Lung (tissue), 12 donors: ENCODE data around the gene TEFM. TPM values are rescaled to one million over a fixed set of nuclear protein-coding genes. Genes with fewer than 3 reads are reported as not detected.
A peak's percentile ranks its signal among the peaks of the same experiment; 100 is the strongest.

Source experiments
- ATAC-seq: fragments of 200-7000 bp; cut with Tn5 transposase; one replicate; pipeline ENCODE4 v1.9.1; 2020; ENCODE audit warnings: moderate number of reproducible peaks; ENCODE audit not compliant: insufficient read depth, low FRiP score
- DNase-seq, 3 donors: peaks; one replicate each; pipeline ENCODE4 v3.0.0-alpha.2; 2013 to 2017
- H3K27ac ChIP-seq, 2 donors: one replicate each; pipeline ENCODE4 v1.5.1; 2013; ENCODE audit warnings: mild to moderate bottlenecking in 2 of 2, moderate library complexity in 2 of 2, control low read depth in 1 of 2, inconsistent platforms in 1 of 2, low read depth in 1 of 2, low read length in 1 of 2
- H3K27me3 ChIP-seq, 3 donors: one replicate each; pipeline ENCODE4 v1.5.1; 2013; ENCODE audit warnings: low read length in 2 of 3; ENCODE audit not compliant: control insufficient read depth in 3 of 3, insufficient read depth in 3 of 3
- H3K36me3 ChIP-seq, 4 donors: one replicate each; pipeline ENCODE4 v1.5.1; 2013; ENCODE audit warnings: low read length in 4 of 4, mild to moderate bottlenecking in 1 of 4, moderate library complexity in 1 of 4; ENCODE audit not compliant: control insufficient read depth in 4 of 4, insufficient read depth in 4 of 4
- H3K4me1 ChIP-seq, 5 donors: one replicate each; pipeline ENCODE4 v1.5.1; 2013; ENCODE audit warnings: low read length in 5 of 5, mild to moderate bottlenecking in 2 of 5, moderate library complexity in 1 of 5; ENCODE audit not compliant: control insufficient read depth in 5 of 5, insufficient read depth in 5 of 5
- H3K4me3 ChIP-seq: one replicate; pipeline ENCODE4 v1.5.1; 2013; ENCODE audit warnings: mild to moderate bottlenecking, control low read depth, moderate library complexity
- H3K9ac ChIP-seq, 2 donors: one replicate each; pipeline ENCODE4 v1.5.1; 2013; ENCODE audit warnings: low read length in 2 of 2, control low read depth in 1 of 2; ENCODE audit not compliant: insufficient read depth in 1 of 2
- H3K9me3 ChIP-seq, 4 donors: one replicate each; pipeline ENCODE4 v1.5.1; 2013; ENCODE audit warnings: low read length in 3 of 4, mild to moderate bottlenecking in 1 of 4, moderate library complexity in 1 of 4; ENCODE audit not compliant: control insufficient read depth in 4 of 4, insufficient read depth in 3 of 4
- WGBS, 2 donors: extraction: QIAGEN DNeasy Blood & Tissue Kit; methylation state at CpG; one replicate each; pipeline ENCODE4 v1.1.7; 2013; 5-methylcytosine and 5-hydroxymethylcytosine counted together
- polyA plus RNA-seq, 2 donors: library from polyadenylated mRNA; stranded (reverse); fragments of 200-250 nt; gene quantifications; one replicate each; pipeline ENCODE4 v1.2.1, GENCODE V29; 2013
- total RNA-seq, 2 donors: library from RNA; depleted of rRNA in 1 of 2; stranded (reverse); fragments of >200 nt in 1 of 2; gene quantifications; one replicate each; pipeline ENCODE4 v1.2.1, GENCODE V29; 2014 to 2021
- TF ChIP-seq, protein P1 (sequence below): IDR thresholded peaks from 2 replicates; pipeline ENCODE4 v1.5.1; 2012; ENCODE audit warnings: mild to moderate bottlenecking; ENCODE audit errors: control extremely low read depth, extremely low read depth
- donor health status: control.
- donor health status: control.
- donor health status: Bipolar disorder and iron deficiency.
- donor health status: healthy.
- donor health status: DM: yes; HTN: yes; CAD: no.

Gene TEFM
- total and polyA plus RNA-seq, 4 donors: 7.6 to 14.0 (median 11.3) TPM

DNA sequence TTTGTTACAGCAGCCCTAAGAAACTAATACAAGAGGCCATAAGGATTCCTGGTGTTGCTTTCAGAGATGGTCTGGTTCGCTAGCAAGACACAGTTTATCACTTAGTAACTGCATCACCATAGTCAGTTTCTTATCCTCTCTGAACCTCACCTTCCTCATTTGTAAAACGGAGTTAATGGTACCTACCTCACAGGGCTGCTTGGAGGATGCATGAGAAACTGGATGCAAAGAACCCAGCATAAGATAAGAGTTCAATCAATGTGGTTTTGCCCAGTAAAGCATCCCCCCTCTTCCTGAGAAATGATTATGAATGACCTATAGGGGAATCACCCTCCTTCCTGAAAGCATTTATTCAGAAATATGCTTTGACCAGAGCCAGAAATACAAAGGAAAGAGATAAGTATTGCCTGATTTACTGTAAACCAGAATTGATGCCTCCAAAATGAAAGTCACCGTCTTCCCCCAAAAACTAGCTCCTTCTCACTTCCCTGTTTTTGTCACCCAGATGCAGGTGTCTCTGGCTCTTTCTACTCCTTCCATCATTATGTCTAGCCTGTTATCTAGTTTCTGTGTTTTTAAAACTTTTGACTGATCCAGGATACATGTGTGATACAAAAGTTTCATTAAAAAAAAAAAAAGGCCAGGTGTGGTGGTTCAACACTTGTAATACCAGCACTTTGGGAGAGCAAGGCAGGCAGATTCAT is 2.8 kb upstream of the TEFM start:
- WGBS, 2 donors: 63 to 83% methylated on average over 3 of the region's 3 CpGs
- no peak overlapping the region for H3K27ac ChIP-seq
- no peak overlapping the region for H3K9ac ChIP-seq
- TF ChIP-seq, protein P1, sequence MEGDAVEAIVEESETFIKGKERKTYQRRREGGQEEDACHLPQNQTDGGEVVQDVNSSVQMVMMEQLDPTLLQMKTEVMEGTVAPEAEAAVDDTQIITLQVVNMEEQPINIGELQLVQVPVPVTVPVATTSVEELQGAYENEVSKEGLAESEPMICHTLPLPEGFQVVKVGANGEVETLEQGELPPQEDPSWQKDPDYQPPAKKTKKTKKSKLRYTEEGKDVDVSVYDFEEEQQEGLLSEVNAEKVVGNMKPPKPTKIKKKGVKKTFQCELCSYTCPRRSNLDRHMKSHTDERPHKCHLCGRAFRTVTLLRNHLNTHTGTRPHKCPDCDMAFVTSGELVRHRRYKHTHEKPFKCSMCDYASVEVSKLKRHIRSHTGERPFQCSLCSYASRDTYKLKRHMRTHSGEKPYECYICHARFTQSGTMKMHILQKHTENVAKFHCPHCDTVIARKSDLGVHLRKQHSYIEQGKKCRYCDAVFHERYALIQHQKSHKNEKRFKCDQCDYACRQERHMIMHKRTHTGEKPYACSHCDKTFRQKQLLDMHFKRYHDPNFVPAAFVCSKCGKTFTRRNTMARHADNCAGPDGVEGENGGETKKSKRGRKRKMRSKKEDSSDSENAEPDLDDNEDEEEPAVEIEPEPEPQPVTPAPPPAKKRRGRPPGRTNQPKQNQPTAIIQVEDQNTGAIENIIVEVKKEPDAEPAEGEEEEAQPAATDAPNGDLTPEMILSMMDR: no peak
- H3K27me3 ChIP-seq: no peaks in the 10 kb centered on the region
- ATAC-seq (no peak), DNase-seq (no peak)
- no peak overlapping the region for H3K4me3 ChIP-seq
- H3K9me3 ChIP-seq: no peaks in the 10 kb centered on the region
- H3K36me3 ChIP-seq: peaks cover 0 to under 1% (median 0%) of the 10 kb centered on the region in 4 donors
- H3K4me1 ChIP-seq: peaks cover 0 to 8% (median 5%) of the 10 kb centered on the region in 5 donors

DNA sequence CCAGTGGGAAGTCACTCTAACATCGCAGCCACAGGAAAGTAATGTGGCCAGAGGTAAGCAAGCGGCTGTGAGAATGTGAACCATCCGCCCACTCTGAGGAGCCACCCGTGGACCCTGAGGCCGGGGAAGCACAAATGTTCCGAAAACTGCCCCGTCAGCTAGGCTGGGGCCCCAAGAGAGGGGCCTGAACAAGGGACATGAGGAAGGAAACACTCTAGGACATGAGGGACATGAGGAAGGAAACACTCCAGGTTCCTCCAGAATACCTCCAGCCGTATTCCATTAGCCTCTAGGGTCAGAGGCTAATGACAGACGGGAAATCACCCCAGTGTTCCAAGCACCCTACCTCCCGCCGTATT is 317 bp downstream of the TEFM start:
- TF ChIP-seq, protein P1: no peak
- DNase-seq: peak in 2 of 3 donors; percentile 13 to 37
- Histone ChIP-seq H3K9ac (peak overlapping the region in 1 of 2 donors; percentile 96), H3K4me3 (peak overlapping the region; percentile 95), H3K27ac (peak overlapping the region; percentile 55 to 93), H3K27me3 (no peaks in the 10 kb centered on the region), H3K9me3 (no peaks in the 10 kb centered on the region), H3K4me1 (peaks cover 0 to 8% (median 5%) of the 10 kb centered on the region in 5 donors), H3K36me3 (peaks cover 0 to 20% (median 5%) of the 10 kb centered on the region in 4 donors)
- WGBS, 2 donors: 0 to 1% methylated on average over 11 of the region's 11 CpGs
- ATAC-seq: peak; percentile 29

DNA sequence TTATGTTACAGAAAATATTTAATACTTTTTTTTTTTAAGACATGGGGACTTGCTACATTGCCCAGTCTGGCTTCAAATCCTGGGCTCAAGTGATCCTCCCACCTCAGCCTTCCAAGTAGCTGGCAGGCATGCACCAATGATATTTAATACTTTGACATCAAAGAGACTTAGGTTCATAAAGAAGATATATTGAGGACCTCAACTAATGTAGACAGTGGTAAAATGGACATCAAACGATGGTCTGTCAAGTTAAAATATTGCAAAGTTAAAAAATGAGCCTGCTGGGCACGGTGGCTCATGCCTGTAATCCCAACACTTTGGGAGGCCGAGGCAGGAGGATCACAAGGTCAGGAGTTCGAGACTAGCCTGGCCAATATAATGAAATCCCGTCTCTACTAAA is 8.7 kb downstream of the TEFM start:
- WGBS, 2 donors: 95% methylated on average over 5 of the region's 5 CpGs
- Histone ChIP-seq H3K27me3 (no peaks in the 10 kb centered on the region), H3K36me3 (peaks cover 0 to 25% (median 8%) of the 10 kb centered on the region in 4 donors), H3K4me1 (no peaks in the 10 kb centered on the region), H3K9ac (no peak overlapping the region), H3K9me3 (no peaks in the 10 kb centered on the region), H3K4me3 (no peak overlapping the region), H3K27ac (no peak overlapping the region)
- TF ChIP-seq, protein P1: no peak
- no peak for ATAC-seq
- DNase-seq: no peak

DNA sequence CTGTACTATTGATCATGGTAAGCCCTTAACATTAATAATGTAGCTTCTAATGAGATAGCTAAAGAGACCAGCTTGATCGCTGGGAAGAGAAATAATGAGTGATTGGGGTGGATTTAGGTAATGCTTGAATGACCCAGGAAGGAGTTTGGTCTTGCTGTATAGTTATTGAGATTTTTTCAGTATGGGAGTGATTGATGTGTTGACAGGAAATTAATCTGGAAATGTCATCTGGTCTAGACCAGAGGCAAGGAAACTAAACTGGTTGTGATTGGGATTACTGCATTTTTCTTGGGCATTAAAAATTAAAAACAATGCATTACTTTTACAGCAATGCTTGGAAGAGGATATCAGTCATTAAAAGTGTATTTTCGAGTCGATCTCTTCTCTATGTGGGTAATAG is 11.8 kb downstream of the TEFM start:
- Histone ChIP-seq H3K27ac (no peak overlapping the region), H3K36me3 (peaks cover 0 to 10% (median 4%) of the 10 kb centered on the region in 4 donors), H3K9me3 (no peaks in the 10 kb centered on the region), H3K27me3 (no peaks in the 10 kb centered on the region), H3K4me3 (no peak overlapping the region), H3K9ac (no peak overlapping the region), H3K4me1 (no peaks in the 10 kb centered on the region)
- no peak for DNase-seq
- TF ChIP-seq, protein P1: no peak
- WGBS, 2 donors: 93 to 95% methylated on average over 3 of the region's 3 CpGs
- ATAC-seq: no peak
